ENCODE results near the gene PPP1R37. TPM values are rescaled to one million over a fixed set of nuclear protein-coding genes. Genes with fewer than 3 reads are reported as not detected.

Gene PPP1R37
- total and polyA plus RNA-seq, 4 donors: 7.1 to 22.7 (median 14.4) TPM

DNA sequence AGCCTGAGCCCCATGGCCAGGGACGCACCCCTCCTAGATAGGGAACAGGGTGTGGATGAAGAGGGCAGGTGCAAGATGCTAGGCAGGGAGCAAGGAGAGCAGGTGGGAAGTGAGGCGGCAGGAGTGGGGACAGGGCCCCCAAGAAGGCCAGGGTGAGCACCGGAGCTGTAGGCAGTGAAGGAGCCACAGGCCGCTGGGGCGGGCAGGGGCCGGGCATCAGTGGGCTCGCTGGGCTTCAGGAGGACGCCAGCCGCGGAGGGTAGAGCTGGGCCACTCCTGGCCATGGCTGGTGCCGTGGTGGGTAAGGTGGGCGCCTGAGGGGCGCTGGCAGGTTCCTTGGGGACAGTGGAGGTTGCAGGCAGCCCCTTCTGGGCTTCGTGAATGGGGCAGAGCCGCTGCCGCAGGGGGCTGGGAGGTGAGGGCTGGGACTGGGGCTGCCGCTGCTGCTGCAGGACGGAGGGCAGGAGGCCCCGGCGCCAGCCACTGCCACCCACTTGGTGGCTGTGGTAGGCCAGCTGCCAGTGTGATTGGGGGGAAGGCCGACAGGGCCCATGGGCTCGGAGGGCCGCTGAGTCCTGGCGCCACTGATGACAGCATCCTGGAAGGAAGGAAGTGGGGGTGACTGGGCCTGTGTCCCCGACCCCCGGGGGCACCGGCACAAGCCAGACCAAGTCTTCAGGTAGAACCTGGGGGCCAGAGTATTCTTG lies 65.7 kb downstream of the PPP1R37 start:
- H3K4me3 ChIP-seq (ENCODE audit: low read length in 2 of 2): no peak overlapping the region
- no peak for DNase-seq
- H3K27ac ChIP-seq (ENCODE audit: low read depth in 1 of 2, low read length in 2 of 2): no peak overlapping the region
- no peak for ATAC-seq (ENCODE audit: low FRiP score)
- intact Hi-C loops (cut with DNase I): no loop called here
- no peaks in the 10 kb centered on the region for H3K9me3 ChIP-seq (ENCODE audit: control insufficient read depth, low read length)
- no peaks in the 10 kb centered on the region for H3K27me3 ChIP-seq (ENCODE audit: control insufficient read depth in 1 of 2, insufficient read depth in 2 of 2, low read length in 1 of 2)
- no peaks in the 10 kb centered on the region for H3K4me1 ChIP-seq (ENCODE audit: control insufficient read depth in 1 of 2, insufficient read depth in 2 of 2, low read length in 2 of 2)
- no peaks in the 10 kb centered on the region for H3K36me3 ChIP-seq (ENCODE audit: control insufficient read depth in 1 of 2, insufficient read depth in 2 of 2, low read length in 1 of 2)
- 73 to 75% methylated on average over 24 to 27 of the region's 27 CpGs for WGBS, 2 donors

DNA sequence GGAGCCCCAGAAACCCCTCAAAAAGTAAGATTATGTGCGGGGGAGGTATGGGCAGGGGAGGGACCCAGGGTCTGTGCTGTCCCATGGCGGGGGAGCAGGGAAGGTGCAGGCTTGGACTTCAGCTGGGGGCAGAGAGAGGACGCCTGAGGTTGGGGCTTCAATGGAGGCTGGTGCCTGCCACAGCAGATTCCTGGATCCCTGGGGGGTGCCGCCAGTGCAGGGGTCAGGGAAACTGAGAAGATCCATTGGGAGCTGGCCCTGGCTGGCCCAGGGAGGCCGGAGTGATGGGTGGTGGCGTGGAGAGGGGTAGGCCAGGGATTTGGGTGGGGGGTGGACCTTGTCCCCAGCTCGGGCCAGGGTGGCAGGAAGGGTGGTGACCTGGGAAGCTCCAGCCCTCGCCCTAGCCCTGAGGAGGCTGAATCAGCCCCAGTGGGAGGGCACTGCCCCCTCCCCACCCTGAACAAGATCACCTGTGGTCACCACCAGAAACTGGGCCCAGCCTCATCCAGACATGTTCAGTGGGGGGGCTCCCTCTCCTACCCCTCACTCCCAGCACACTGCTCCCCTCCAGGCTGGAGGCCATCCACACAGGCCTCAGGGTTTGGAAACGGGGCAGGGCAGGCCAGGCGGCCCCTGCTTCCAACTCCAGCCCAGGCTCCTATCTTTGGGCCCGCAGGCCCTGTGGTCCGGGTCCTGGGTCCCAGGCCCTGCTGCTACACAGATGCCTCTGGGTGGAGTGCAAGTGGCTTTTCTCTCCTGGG lies 66.4 kb downstream of the PPP1R37 start:
- no peaks in the 10 kb centered on the region for H3K36me3 ChIP-seq (ENCODE audit: control insufficient read depth in 1 of 2, insufficient read depth in 2 of 2, low read length in 1 of 2)
- no peak overlapping the region for H3K27ac ChIP-seq (ENCODE audit: low read depth in 1 of 2, low read length in 2 of 2)
- H3K4me3 ChIP-seq (ENCODE audit: low read length in 2 of 2): no peak overlapping the region
- intact Hi-C loops (cut with DNase I): no loop called here
- ATAC-seq (ENCODE audit: low FRiP score) (no peak), DNase-seq (no peak)
- no peaks in the 10 kb centered on the region for H3K27me3 ChIP-seq (ENCODE audit: control insufficient read depth in 1 of 2, insufficient read depth in 2 of 2, low read length in 1 of 2)
- no peaks in the 10 kb centered on the region for H3K9me3 ChIP-seq (ENCODE audit: control insufficient read depth, low read length)
- no peaks in the 10 kb centered on the region for H3K4me1 ChIP-seq (ENCODE audit: control insufficient read depth in 1 of 2, insufficient read depth in 2 of 2, low read length in 2 of 2)
- WGBS, 2 donors: 79 to 81% methylated on average over 10 to 12 of the region's 12 CpGs

DNA sequence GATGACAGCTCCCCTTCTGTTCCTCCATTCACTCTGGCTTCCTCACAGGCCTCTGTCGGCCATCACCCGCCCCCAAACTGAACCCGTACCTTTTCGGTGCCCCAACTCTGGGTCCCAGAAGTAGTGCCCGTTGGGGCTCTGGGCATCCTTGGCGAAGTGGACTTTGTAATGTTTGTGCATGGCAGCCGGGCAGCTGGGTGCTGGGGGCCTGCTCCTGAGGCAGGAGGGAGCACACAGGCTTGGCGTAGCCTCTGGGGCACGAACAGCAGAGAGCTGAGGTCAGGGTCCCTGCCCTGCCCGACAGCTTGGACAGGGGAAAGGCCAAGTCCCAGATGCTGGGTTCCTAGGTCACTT lies 67.0 kb downstream of the PPP1R37 start:
- Histone ChIP-seq H3K36me3 (ENCODE audit: control insufficient read depth in 1 of 2, insufficient read depth in 2 of 2, low read length in 1 of 2) (no peaks in the 10 kb centered on the region), H3K4me3 (ENCODE audit: low read length in 2 of 2) (no peak overlapping the region), H3K9me3 (ENCODE audit: control insufficient read depth, low read length) (no peaks in the 10 kb centered on the region), H3K27me3 (ENCODE audit: control insufficient read depth in 1 of 2, insufficient read depth in 2 of 2, low read length in 1 of 2) (no peaks in the 10 kb centered on the region), H3K27ac (ENCODE audit: low read depth in 1 of 2, low read length in 2 of 2) (no peak overlapping the region), H3K4me1 (ENCODE audit: control insufficient read depth in 1 of 2, insufficient read depth in 2 of 2, low read length in 2 of 2) (no peaks in the 10 kb centered on the region)
- WGBS, 2 donors: 72 to 73% methylated on average over 10 of the region's 10 CpGs
- ATAC-seq (ENCODE audit: low FRiP score) (no peak), DNase-seq (no peak)
- intact Hi-C loops (cut with DNase I): no loop called here

DNA sequence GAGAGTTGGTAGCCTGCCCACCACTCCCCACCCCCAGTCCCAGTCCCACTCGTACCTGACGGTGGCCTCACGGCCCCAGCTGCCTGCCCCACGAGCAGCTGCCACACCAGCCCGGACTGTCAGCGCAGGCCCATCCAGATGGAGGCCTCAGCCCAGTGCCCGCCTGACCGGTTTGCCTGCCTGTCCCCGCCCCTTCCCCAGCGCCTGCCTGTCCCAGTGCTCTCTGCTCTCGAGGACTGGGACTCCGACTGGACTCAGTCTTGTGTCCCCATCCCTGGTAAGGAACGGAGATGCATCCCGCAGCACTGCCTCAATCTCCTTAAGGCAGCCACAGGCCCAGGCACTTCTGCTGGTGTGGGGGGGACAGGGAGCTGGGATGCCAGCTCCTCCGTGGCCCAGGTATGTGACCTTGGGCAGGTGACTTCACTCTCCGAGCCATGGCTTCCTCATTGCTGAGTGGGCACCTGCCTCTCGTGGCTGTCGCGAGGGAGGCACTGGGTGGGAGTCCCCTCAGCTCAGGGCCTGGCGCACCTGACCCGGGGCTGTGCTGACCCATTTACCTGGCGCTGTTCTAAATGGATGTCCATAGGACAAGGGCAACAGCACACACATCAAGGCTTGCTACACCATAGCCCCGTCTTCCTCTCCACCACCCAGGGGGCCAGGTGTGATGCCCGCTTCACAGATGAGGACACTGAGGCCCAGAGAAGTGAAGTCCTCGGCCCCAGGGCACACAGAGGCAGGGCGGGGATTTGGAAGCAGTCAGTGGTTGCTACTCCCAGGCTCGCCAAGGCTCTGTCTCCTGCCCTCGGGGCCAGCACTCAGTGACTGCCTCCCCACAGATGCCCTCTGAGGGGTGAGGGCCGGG lies 68.1 kb downstream of the PPP1R37 start, which contains the start of gene NKPD1:
Gene NKPD1 (minus strand): TSS at position 113 of the 868 bp plus-strand sequence. CDS start 832 bp downstream, outside the sequence.
- 42 to 44% methylated on average over 29 of the region's 29 CpGs for WGBS, 2 donors
- ATAC-seq (ENCODE audit: low FRiP score): no peak
- no peaks in the 10 kb centered on the region for H3K27me3 ChIP-seq (ENCODE audit: control insufficient read depth in 1 of 2, insufficient read depth in 2 of 2, low read length in 1 of 2)

DNA sequence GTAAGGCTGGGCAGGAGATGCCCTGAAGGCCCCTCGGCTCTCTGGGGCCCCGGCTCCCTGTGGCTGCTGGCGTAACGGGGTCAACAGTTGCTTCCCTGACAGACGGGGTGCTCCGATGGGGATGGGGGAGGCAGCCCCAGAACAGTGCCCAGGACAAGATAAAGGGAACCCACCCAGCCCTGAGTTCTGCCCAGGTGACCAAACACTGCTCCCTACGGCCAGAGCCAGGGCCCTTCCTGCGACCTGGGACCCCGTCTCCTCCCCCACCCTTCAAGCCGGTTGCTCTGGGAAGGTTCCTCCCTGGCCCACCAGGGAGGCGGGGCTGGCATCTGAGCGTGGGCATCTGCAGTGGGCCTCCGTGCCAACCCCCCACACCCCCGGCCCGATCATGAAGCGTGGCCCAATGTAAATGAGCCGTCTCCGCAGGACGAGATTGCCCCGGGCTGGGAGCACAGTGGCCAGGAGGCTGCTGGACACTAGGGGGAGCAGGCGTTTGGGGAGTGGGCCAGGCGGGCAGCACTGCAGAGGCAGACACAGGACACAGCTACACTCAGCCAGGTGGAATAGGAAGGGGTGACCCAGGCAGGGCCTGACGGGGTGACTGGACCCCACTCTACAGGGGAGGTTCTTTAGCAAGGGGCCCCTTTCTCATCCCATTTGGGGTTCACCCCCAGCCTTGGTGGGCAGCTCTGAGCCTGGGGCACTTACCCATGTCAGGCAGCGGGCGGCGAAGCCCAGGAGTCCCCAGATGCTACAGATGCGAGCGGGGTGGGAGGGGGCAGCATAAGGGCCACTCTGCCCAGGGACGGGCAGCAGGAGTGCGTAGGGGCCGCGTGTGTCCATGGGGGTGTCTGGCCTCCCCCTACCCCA lies 69.0 kb downstream of the PPP1R37 start:
- Histone ChIP-seq H3K27me3 (ENCODE audit: control insufficient read depth in 1 of 2, insufficient read depth in 2 of 2, low read length in 1 of 2) (no peaks in the 10 kb centered on the region), H3K4me1 (ENCODE audit: control insufficient read depth in 1 of 2, insufficient read depth in 2 of 2, low read length in 2 of 2) (no peaks in the 10 kb centered on the region), H3K9me3 (ENCODE audit: control insufficient read depth, low read length) (no peaks in the 10 kb centered on the region), H3K4me3 (ENCODE audit: low read length in 2 of 2) (no peak overlapping the region), H3K27ac (ENCODE audit: low read depth in 1 of 2, low read length in 2 of 2) (no peak overlapping the region), H3K36me3 (ENCODE audit: control insufficient read depth in 1 of 2, insufficient read depth in 2 of 2, low read length in 1 of 2) (no peaks in the 10 kb centered on the region)
- 35 to 36% methylated on average over 31 to 32 of the region's 32 CpGs for WGBS, 2 donors
- no peak for DNase-seq
- intact Hi-C loops (cut with DNase I): no loop called here
- no peak for ATAC-seq (ENCODE audit: low FRiP score)

More for the DNA sequence above, 68.1 kb downstream of the PPP1R37 start, which contains the start of gene NKPD1:
- DNase-seq: no peak
- H3K4me1 ChIP-seq (ENCODE audit: control insufficient read depth in 1 of 2, insufficient read depth in 2 of 2, low read length in 2 of 2): no peaks in the 10 kb centered on the region
- intact Hi-C loops (cut with DNase I): no loop called here
- no peak within 1 kb of the TSS for H3K27ac ChIP-seq (ENCODE audit: low read depth in 1 of 2, low read length in 2 of 2)
- no peaks in the 10 kb centered on the region for H3K9me3 ChIP-seq (ENCODE audit: control insufficient read depth, low read length)
- H3K36me3 ChIP-seq (ENCODE audit: control insufficient read depth in 1 of 2, insufficient read depth in 2 of 2, low read length in 1 of 2): no peaks in the 10 kb centered on the region
- H3K4me3 ChIP-seq (ENCODE audit: low read length in 2 of 2): no peak within 1 kb of the TSS

- Histone ChIP-seq H3K36me3 (ENCODE audit: control insufficient read depth in 1 of 2, insufficient read depth in 2 of 2, low read length in 1 of 2) (no peaks in the 10 kb centered on the region), H3K4me1 (ENCODE audit: control insufficient read depth in 1 of 2, insufficient read depth in 2 of 2, low read length in 2 of 2) (no peaks in the 10 kb centered on the region), H3K4me3 (ENCODE audit: low read length in 2 of 2) (no peak overlapping the region), H3K9me3 (ENCODE audit: control insufficient read depth, low read length) (no peaks in the 10 kb centered on the region), H3K27me3 (ENCODE audit: control insufficient read depth in 1 of 2, insufficient read depth in 2 of 2, low read length in 1 of 2) (no peaks in the 10 kb centered on the region), H3K27ac (ENCODE audit: low read depth in 1 of 2, low read length in 2 of 2) (no peak overlapping the region)
- intact Hi-C loops (cut with DNase I): no loop called here
- DNase-seq: no peak
- 46 to 47% methylated on average over 18 of the region's 18 CpGs for WGBS, 2 donors
- no peak for ATAC-seq (ENCODE audit: low FRiP score)
Observed at GRCh38 chr19:45162608-45163143, 69.7 kb downstream of the PPP1R37 start.

DNA sequence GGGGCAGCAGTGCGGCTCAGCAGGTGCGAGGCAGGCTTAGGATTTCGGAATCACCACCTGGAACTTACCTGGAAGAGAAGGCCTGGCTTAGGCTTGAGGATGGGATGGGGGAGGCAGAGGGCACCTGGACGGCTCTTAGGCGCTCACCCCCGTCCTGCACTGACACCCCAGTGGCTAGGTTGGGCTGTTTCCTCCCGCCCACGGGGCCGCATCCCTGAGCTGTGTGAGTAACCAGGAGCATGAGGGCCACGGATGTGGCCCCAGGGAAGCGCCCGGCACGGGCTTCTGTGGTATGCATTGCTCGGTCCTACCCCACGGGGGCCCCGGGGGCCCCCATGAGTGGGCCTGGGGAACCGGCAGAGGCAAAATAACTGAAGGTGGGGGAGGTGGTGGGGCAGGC lies 70.2 kb downstream of the PPP1R37 start:
- DNase-seq: no peak
- H3K9me3 ChIP-seq (ENCODE audit: control insufficient read depth, low read length): no peaks in the 10 kb centered on the region
- H3K36me3 ChIP-seq (ENCODE audit: control insufficient read depth in 1 of 2, insufficient read depth in 2 of 2, low read length in 1 of 2): no peaks in the 10 kb centered on the region
- H3K4me1 ChIP-seq (ENCODE audit: control insufficient read depth in 1 of 2, insufficient read depth in 2 of 2, low read length in 2 of 2): no peaks in the 10 kb centered on the region
- no peak for ATAC-seq (ENCODE audit: low FRiP score)
- intact Hi-C loops (cut with DNase I): no loop called here
- no peak overlapping the region for H3K4me3 ChIP-seq (ENCODE audit: low read length in 2 of 2)
- no peak overlapping the region for H3K27ac ChIP-seq (ENCODE audit: low read depth in 1 of 2, low read length in 2 of 2)
- H3K27me3 ChIP-seq (ENCODE audit: control insufficient read depth in 1 of 2, insufficient read depth in 2 of 2, low read length in 1 of 2): no peaks in the 10 kb centered on the region
- WGBS, 2 donors: 87 to 91% methylated on average over 17 of the region's 17 CpGs
